Erythroblast (primary cell): ENCODE results near the gene PRKAA1.

Experiments
- GATA1 ChIP-seq: IDR thresholded peaks from 2 replicates; pipeline ENCODE4 v1.6.1; 2011; ENCODE audit warnings: low read depth, mild to moderate bottlenecking, control low read depth, low read length, moderate library complexity
- POLR2A ChIP-seq: IDR thresholded peaks from 2 replicates; pipeline ENCODE4 v1.6.1; 2011; ENCODE audit warnings: mild to moderate bottlenecking, low read length

- no peak for TF ChIP-seq POLR2A
- no peak for TF ChIP-seq GATA1
These were observed 48.2 kb upstream of the PRKAA1 start for GRCh38 chr5:40846371-40846770.
